Measurements from ENCODE around the gene AGXT2. TPM values are rescaled to one million over a fixed set of nuclear protein-coding genes. Genes with fewer than 3 reads are reported as not detected.

AGXT2 gene
- total RNA-seq, result not detected in 2 replicates

GRCh38 chr5:35047785-35048404 lies at the start of gene AGXT2:
AGXT2 (minus strand) TSS chr5:35047949; CDS start chr5:35047892, 57 bp downstream.

Other genes with a start within 250 kb of the AGXT2 start
- not detected in 2 replicates for gene TTC23L, start 208.8 kb downstream of the AGXT2 start, total RNA-seq
- gene RAD1, start 132.4 kb downstream of the AGXT2 start, total RNA-seq, result 15.1 and 24.5 TPM in 2 replicates
- 31.2 and 52.2 TPM in 2 replicates for gene BRIX1, start 132.2 kb downstream of the AGXT2 start, total RNA-seq
- gene DNAJC21, start 118.4 kb downstream of the AGXT2 start, total RNA-seq, result 25.4 and 33.1 TPM in 2 replicates
- not detected in 2 replicates for gene PRLR, start 182.5 kb upstream of the AGXT2 start, total RNA-seq